Globus pallidus (tissue), 1 donor: Measurements from ENCODE around the gene KLHDC9.

Experiments used
- DNase-seq: peaks from one replicate; pipeline ENCODE4 v3.0.0-alpha.2; 2015; ENCODE audit warnings: low spot score

Gene KLHDC9

GRCh38 chr1:161132410-161133219, 34.5 kb downstream of the KLHDC9 start, which contains the start of gene DEDD:
Gene DEDD (minus strand): TSS chr1:161132667. CDS start chr1:161124462, 8,205 bp downstream.
- DNase-seq: peak; percentile 98

- no peak for DNase-seq
Observed at GRCh38 chr1:161133220-161133740, 35.1 kb downstream of the KLHDC9 start.

- no peak for DNase-seq
Observed at GRCh38 chr1:161137881-161138280, 39.7 kb downstream of the KLHDC9 start.

GRCh38 chr1:161138431-161138830, 40.3 kb downstream of the KLHDC9 start:
- DNase-seq: no peak

GRCh38 chr1:161139766-161140165, 41.6 kb downstream of the KLHDC9 start:
- no peak for DNase-seq

- no peak for DNase-seq
Observed at GRCh38 chr1:161140755-161141400, 42.7 kb downstream of the KLHDC9 start.

GRCh38 chr1:161145832-161146231, 47.7 kb downstream of the KLHDC9 start:
- DNase-seq: no peak
